ENCODE measurements around the gene JPH2.
"Not testable (repeated sequence)": the region's sequence is repeated elsewhere in the genome, so short reads cannot be mapped to it uniquely, and the experiment has no call there.

JPH2 gene

GRCh38 chr20:44153636-44154043 is 33.3 kb downstream of the JPH2 start:
- peak; percentile 11 for DNase-seq

DNA sequence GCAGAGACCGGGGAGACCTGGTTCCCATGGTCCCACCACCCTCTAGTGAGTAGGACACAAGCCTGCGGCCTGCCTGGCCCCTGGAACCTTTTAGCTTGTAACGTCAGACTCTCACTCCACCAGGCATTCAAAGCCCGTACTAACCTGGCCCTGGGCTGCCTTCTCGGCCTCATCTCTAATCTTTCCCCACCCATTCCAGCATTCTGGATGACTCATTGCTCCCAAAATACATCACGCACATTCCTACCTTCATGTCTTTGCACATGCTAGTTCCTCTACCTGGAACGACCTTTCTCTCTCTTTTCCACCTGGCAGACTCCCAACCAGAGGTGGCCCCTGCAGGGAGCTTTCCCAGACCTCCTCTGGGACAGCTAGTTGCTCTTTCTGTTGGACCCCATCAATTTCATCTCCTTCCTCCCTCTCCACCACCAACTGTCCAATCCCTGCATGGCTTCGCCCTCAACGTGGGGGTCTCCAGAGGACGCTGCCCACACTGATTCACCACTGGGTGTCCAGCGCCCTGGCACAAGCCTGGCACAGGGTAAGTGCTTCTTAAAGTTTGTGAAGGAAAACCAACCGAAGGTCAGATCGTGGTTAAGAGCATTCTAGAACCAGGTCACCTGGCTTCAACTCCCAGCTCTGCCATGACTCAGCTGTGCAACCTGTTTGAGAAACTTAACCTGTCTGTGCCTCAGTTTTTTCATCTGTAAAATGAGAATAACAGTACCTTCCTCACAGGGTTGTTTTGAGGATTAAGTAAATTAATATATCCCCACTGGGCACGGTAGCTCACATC is 35.2 kb downstream of the JPH2 start:
- no peak for DNase-seq

GRCh38 chr20:44146272-44146671 is 40.7 kb downstream of the JPH2 start:
- DNase-seq = no peak

GRCh38 chr20:44145131-44145775 is 41.7 kb downstream of the JPH2 start:
- no peak for DNase-seq

GRCh38 chr20:44143936-44144335 is 43.1 kb downstream of the JPH2 start:
- DNase-seq = no peak

- DNase-seq = no peak
Observed at GRCh38 chr20:44142413-44142812, 44.6 kb downstream of the JPH2 start.

- DNase-seq = no peak
Observed at GRCh38 chr20:44141873-44142272, 45.1 kb downstream of the JPH2 start.

- no peak for DNase-seq
Observed at GRCh38 chr20:44138867-44139266, 48.1 kb downstream of the JPH2 start.

GRCh38 chr20:44137266-44137801 is 49.7 kb downstream of the JPH2 start:
- DNase-seq = no peak

- DNase-seq = no peak
Observed at GRCh38 chr20:44136579-44137265, 50.3 kb downstream of the JPH2 start.

- no peak for DNase-seq
Observed at GRCh38 chr20:44135417-44136204, 51.4 kb downstream of the JPH2 start.

DNA sequence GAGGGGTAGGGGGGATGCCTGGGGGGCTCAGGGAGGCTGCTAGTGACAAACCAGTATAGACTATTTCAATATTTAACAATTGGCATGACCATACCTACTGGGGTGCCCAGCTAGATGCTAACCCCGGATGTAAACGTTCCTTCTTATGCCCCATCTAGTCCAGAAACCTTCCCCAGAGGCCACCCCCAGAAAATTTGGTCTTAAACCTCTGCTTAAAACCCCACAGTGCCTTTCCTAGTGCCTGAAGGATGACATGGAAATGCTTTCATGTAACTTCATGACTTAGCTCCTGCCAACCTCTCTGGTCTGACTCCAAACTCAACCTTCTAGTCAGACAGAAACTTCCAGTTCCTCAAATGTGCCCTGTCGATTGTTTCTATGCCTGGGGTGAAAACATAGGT is 52.0 kb downstream of the JPH2 start:
- peak; percentile 23 for DNase-seq

- DNase-seq = peak; percentile 21
Observed at GRCh38 chr20:44133424-44133823, 53.6 kb downstream of the JPH2 start.

GRCh38 chr20:44131704-44132103 is 55.3 kb downstream of the JPH2 start:
- DNase-seq = no peak

DNA sequence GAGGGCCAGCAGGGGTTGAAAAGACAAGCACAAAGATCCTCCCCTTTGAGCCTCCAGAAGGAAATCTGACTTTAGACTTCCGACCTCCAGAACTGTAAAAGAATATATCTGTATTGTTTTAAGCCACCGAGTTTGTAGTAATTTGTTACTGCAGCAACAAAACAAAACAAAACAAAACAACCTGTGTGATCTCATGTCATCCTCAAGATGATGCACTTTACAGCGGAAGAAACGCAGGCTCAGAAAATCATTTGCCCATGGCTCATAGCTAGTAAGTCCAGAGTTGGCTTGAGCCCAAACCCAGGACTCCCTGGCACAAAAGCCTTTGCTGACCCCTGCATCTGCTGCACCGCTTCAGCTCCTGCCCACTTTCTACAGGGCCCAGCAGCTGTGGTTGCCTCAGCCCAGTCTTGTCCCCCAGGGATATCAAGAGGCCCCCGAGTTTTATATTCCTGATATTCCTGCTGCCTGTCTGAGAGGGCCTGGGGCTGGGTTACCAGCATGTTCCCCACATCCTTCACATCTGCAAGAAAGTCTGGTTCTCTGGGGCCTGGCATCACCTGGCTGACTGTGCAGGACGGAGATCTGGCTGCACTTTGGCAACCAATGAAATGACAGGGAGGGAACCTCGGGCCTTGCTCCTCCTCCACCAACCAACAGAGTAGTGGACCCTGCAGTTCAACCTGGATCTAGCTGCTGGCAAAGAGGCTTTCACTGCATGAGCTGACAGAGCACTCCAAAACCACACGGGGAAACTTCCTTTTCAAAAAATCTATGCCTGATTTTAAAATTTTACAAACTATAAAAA is 56.9 kb downstream of the JPH2 start:
- no peak for DNase-seq

GRCh38 chr20:44129300-44129699 is 57.7 kb downstream of the JPH2 start:
- not testable (repeated sequence) for DNase-seq

- no peak for DNase-seq
Observed at GRCh38 chr20:44126445-44126844, 60.5 kb downstream of the JPH2 start.

- no peak for DNase-seq
Observed at GRCh38 chr20:44125332-44126127, 61.5 kb downstream of the JPH2 start.

DNA sequence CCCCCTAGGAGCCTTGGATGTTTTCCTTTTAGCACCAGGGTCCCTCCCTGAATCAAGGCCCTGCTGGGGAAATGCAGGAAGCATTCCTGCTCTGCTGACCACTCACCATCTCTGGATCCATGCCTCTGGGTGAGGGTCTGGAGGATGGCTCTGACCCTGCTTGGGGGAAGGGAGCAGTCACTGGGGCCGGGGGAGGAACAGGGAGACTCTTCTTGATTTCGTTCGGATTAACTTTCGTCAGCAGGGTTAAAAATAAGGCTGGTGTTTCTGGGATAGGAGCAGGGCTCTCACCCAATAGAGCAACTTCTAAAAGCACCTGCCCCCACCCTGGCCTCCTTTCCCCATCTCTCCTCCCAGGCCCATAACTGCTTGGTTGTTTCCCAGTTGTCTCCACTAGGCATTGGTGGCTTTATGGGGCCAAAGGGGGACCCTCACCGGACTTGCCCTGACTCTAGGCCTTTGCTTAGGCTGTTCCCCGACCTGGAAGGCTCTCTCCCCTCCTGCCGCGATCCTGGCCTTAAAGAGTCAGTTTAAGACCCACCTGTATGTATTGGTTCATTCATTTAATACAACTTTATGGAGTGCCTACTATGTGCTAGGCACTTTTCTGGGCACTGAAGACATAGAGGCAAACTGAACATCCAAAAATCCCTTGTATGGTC is 63.0 kb downstream of the JPH2 start:
- no peak for DNase-seq

DNA sequence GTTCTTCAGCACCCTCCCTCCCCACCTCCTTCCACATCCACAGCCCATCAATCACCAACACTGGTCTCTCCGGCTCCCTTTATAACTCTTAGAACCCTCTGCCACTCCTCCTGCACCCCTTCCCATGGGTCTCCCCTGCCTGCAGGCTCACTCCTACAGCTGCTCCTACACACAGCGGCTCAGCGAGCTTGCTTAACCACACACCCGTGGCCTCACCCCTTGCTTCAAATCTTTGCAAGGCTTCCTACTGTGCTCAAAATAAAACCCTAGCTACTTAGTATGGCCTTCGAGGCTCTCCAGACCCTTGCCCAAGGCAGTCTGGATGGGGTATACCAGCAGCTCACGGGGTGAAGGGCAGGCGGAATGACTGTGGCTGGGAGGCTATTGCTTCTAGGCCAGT is 63.7 kb downstream of the JPH2 start:
- no peak for DNase-seq

Data from stimulated activated CD4-positive, alpha-beta T cell treated with anti-CD3 and anti-CD28 coated beads, Interleukin-15, amount 100 ng/mL, for 24 hours (primary cell).